Osteocyte (in vitro differentiated cells): ENCODE results near the gene LETM1. TPM values are rescaled to one million over a fixed set of nuclear protein-coding genes. Genes with fewer than 3 reads are reported as not detected.

Experiments
- DNase-seq: peaks from one replicate; pipeline ENCODE4 v3.0.0; 2021; ENCODE audit warnings: mixed read lengths; ENCODE audit not compliant: unreplicated experiment; ENCODE audit errors: extremely low spot score
- H3K27ac Mint-ChIP-seq: one replicate; pipeline ENCODE4 v1.8.0; 2021; ENCODE audit warnings: mild to moderate bottlenecking, mixed read lengths; ENCODE audit not compliant: unreplicated experiment
- H3K27me3 Mint-ChIP-seq: one replicate; pipeline ENCODE4 v1.8.0; 2021; ENCODE audit warnings: mixed read lengths; ENCODE audit not compliant: unreplicated experiment
- H3K36me3 Mint-ChIP-seq: one replicate; pipeline ENCODE4 v1.8.0; 2021; ENCODE audit warnings: mixed read lengths; ENCODE audit not compliant: unreplicated experiment
- H3K4me1 Mint-ChIP-seq: one replicate; pipeline ENCODE4 v1.8.0; 2021; ENCODE audit warnings: mixed read lengths; ENCODE audit not compliant: unreplicated experiment
- H3K4me3 Mint-ChIP-seq: one replicate; pipeline ENCODE4 v1.8.0; 2021; ENCODE audit warnings: mild to moderate bottlenecking, moderate library complexity, mixed read lengths; ENCODE audit not compliant: unreplicated experiment
- H3K9me3 Mint-ChIP-seq: one replicate; pipeline ENCODE4 v1.8.0; 2021; ENCODE audit warnings: mixed read lengths; ENCODE audit not compliant: unreplicated experiment
- CTCF ChIP-seq: fragments of 200-600 bp; sonication (generic); IDR thresholded peaks from 2 replicates; pipeline ENCODE4 v1.5.0; 2021; ENCODE audit warnings: antibody characterized with exemption, mild to moderate bottlenecking, moderate library complexity
- total RNA-seq: library from RNA; stranded (reverse); gene quantifications from 2 replicates; pipeline ENCODE4 v1.2.1, GENCODE V29; 2021

The LETM1 gene
- total RNA-seq, 1 donor from 2014 or later = 48.2 TPM

GRCh38 chr4:1772853-1773538, 83.0 kb downstream of the LETM1 start:
- Mint-ChIP-seq H3K4me1 (peaks cover 26% of the 10 kb centered on the region), H3K36me3 (no peaks in the 10 kb centered on the region), H3K4me3 (no peak overlapping the region), H3K9me3 (no peaks in the 10 kb centered on the region), H3K27me3 (no peaks in the 10 kb centered on the region), H3K27ac (no peak overlapping the region)
- no peak for TF ChIP-seq CTCF
- DNase-seq = no peak

- TF ChIP-seq CTCF = no peak
- Mint-ChIP-seq H3K27me3 (no peaks in the 10 kb centered on the region), H3K4me1 (peaks cover 20% of the 10 kb centered on the region), H3K4me3 (no peak overlapping the region), H3K36me3 (no peaks in the 10 kb centered on the region), H3K27ac (no peak overlapping the region), H3K9me3 (no peaks in the 10 kb centered on the region)
- no peak for DNase-seq
Measured at GRCh38 chr4:1771555-1772305, 84.2 kb downstream of the LETM1 start.

- H3K4me3 Mint-ChIP-seq = no peak overlapping the region
- no peaks in the 10 kb centered on the region for H3K9me3 Mint-ChIP-seq
Measured at GRCh38 chr4:1770791-1771231, 85.1 kb downstream of the LETM1 start.

GRCh38 chr4:1770245-1770644, 85.7 kb downstream of the LETM1 start:
- H3K9me3 Mint-ChIP-seq = no peaks in the 10 kb centered on the region
- TF ChIP-seq CTCF = no peak
- no peak overlapping the region for H3K4me3 Mint-ChIP-seq
- no peaks in the 10 kb centered on the region for H3K27me3 Mint-ChIP-seq
- no peaks in the 10 kb centered on the region for H3K36me3 Mint-ChIP-seq
- peaks cover 9% of the 10 kb centered on the region for H3K4me1 Mint-ChIP-seq
- DNase-seq = no peak
- H3K27ac Mint-ChIP-seq = no peak overlapping the region

More at GRCh38 chr4:1770791-1771231, 85.1 kb downstream of the LETM1 start:
- Mint-ChIP-seq H3K27ac (no peak overlapping the region), H3K27me3 (no peaks in the 10 kb centered on the region), H3K4me1 (peaks cover 14% of the 10 kb centered on the region), H3K36me3 (no peaks in the 10 kb centered on the region)
- no peak for TF ChIP-seq CTCF
- no peak for DNase-seq

GRCh38 chr4:1769692-1770091, 86.3 kb downstream of the LETM1 start:
- no peak overlapping the region for H3K4me3 Mint-ChIP-seq
- no peak overlapping the region for H3K27ac Mint-ChIP-seq
- no peak for TF ChIP-seq CTCF
- peaks cover 9% of the 10 kb centered on the region for H3K4me1 Mint-ChIP-seq
- no peaks in the 10 kb centered on the region for H3K27me3 Mint-ChIP-seq
- no peak for DNase-seq
- no peaks in the 10 kb centered on the region for H3K36me3 Mint-ChIP-seq
- H3K9me3 Mint-ChIP-seq = no peaks in the 10 kb centered on the region
